K562 (cell line): ENCODE measurements around the gene LSM4. TPM values are rescaled to one million over a fixed set of nuclear protein-coding genes. Genes with fewer than 3 reads are reported as not detected.

Experiments
- GTF2F1 ChIP-seq: IDR thresholded peaks from 2 replicates; pipeline ENCODE4 v1.6.1; 2011; ENCODE audit warnings: low read depth, low read length, improper control_type of control experiment
- NELFE ChIP-seq: IDR thresholded peaks from 2 replicates; pipeline ENCODE4 v1.6.1; 2011; ENCODE audit warnings: mild to moderate bottlenecking; ENCODE audit not compliant: insufficient read depth, insufficient read length
- NONO ChIP-seq, 2 experiments: fragments of 200-400 bp in 1 of 2; fragments of 450-650 bp in 1 of 2; formaldehyde crosslinking in 1 of 2; IDR thresholded peaks; 2 replicates each; pipeline ENCODE4 v1.6.1; 2017; ENCODE audit warnings: low read depth in 2 of 2, mild to moderate bottlenecking in 2 of 2, moderate library complexity in 2 of 2, low read length in 1 of 2
- PHF8 ChIP-seq: fragments of 200-600 bp; sonication (generic); IDR thresholded peaks from 2 replicates; pipeline ENCODE4 v1.6.1; 2012; ENCODE audit warnings: mixed run types, mild to moderate bottlenecking, inconsistent platforms, low read length, moderate library complexity, borderline replicate concordance
- RBM14 ChIP-seq: fragments of 200-400 bp; formaldehyde crosslinking; IDR thresholded peaks from 2 replicates; pipeline ENCODE4 v1.6.1; 2018; ENCODE audit warnings: low read depth, mild to moderate bottlenecking, low read length, moderate library complexity, borderline replicate concordance; ENCODE audit not compliant: insufficient read depth
- RBM15 ChIP-seq: fragments of 200-400 bp; formaldehyde crosslinking; IDR thresholded peaks from 2 replicates; pipeline ENCODE4 v1.6.1; 2018; ENCODE audit warnings: mild to moderate bottlenecking, low read length, moderate library complexity; ENCODE audit not compliant: insufficient read depth
- RNF2 ChIP-seq: sonication (generic); IDR thresholded peaks from 2 replicates; pipeline ENCODE4 v1.6.1; 2016
- SIN3B ChIP-seq: fragments of 450-650 bp; IDR thresholded peaks from 2 replicates; pipeline ENCODE4 v1.6.1; 2017; ENCODE audit warnings: low read depth, mild to moderate bottlenecking, moderate library complexity
- SIRT6 ChIP-seq: IDR thresholded peaks from one replicate; pipeline ENCODE4 v1.6.1; 2012; ENCODE audit warnings: low read depth, mild to moderate bottlenecking, control low read depth, inconsistent platforms, low read length, moderate library complexity
- SMAD1 ChIP-seq: fragments of 150-350 bp; IDR thresholded peaks from 2 replicates; pipeline ENCODE4 v1.6.1; 2014; ENCODE audit warnings: low read length, low read depth; ENCODE audit not compliant: partially characterized antibody
- TAF1 ChIP-seq: IDR thresholded peaks from 2 replicates; pipeline ENCODE4 v1.6.1; 2011; ENCODE audit warnings: mild to moderate bottlenecking, low read length, moderate library complexity; ENCODE audit not compliant: insufficient read depth, control insufficient read depth, severe bottlenecking; ENCODE audit errors: extremely low read depth
- TEAD2 ChIP-seq: fragments of 450-650 bp; IDR thresholded peaks from 2 replicates; pipeline ENCODE4 v1.6.1; 2016; ENCODE audit warnings: missing genetic modification characterization, control low read depth, missing compliant biosample characterization
- TGIF2 ChIP-seq: sonication (generic); formaldehyde crosslinking; IDR thresholded peaks from 2 replicates; pipeline ENCODE4 v1.8.1; 2022; ENCODE audit warnings: mild to moderate bottlenecking, missing genetic modification reagents, moderate library complexity
- ZFPM2 ChIP-seq: fragments of 250-450 bp; sonication (Bioruptor Pico); IDR thresholded peaks from 2 replicates; pipeline ENCODE4 v1.5.1; 2022; ENCODE audit warnings: mild to moderate bottlenecking
- ZNF121 ChIP-seq: sonication (generic); formaldehyde crosslinking; conservative IDR thresholded peaks from 2 replicates; pipeline ENCODE4 v1.8.0; 2022; ENCODE audit warnings: missing genetic modification reagents
- ZNF175 ChIP-seq: fragments of 200-800 bp; sonication (Bioruptor generic); IDR thresholded peaks from 2 replicates; pipeline ENCODE4 v1.6.1; 2016; ENCODE audit warnings: low read depth, mild to moderate bottlenecking, missing genetic modification characterization, missing compliant biosample characterization
- ZNF197 ChIP-seq: fragments of 200-800 bp; sonication (Bioruptor generic); IDR thresholded peaks from 2 replicates; pipeline ENCODE4 v1.6.1; 2016; ENCODE audit warnings: low read depth, missing genetic modification characterization, missing compliant biosample characterization
- polyA plus RNA-seq, 8 experiments: library from polyadenylated mRNA; depleted of rRNA in 4 of 8; stranded (reverse) in 5 of 8; unstranded in 3 of 8; fragments of >200 nt; fragmentation: Nextera tagmentation in 2 of 8; fragmentation: Illumina TruSeq in 1 of 8; extraction: Ambion mirVana in 2 of 8; extraction: Trizol in 1 of 8; gene quantifications; 2 replicates each; pipeline versions ENCODE4 v1.2.1 to v1.2.3, GENCODE V29; 2011 to 2014; ENCODE audit warnings: inconsistent platforms in 1 of 8, missing spikeins in 1 of 8
- total RNA-seq, 7 experiments: library from RNA; depleted of rRNA in 6 of 7; stranded (reverse); fragments of >200 nt in 6 of 7; fragmentation: Illumina TruSeq in 2 of 7; extraction: Trizol in 2 of 7; gene quantifications; 2 replicates each; pipeline versions ENCODE4 v1.2.1 to v1.2.3, GENCODE V29; 2011 to 2021; ENCODE audit warnings: low replicate concordance in 1 of 7
- TF ChIP-seq, protein P1 (sequence below), 2 experiments: IDR thresholded peaks in 1 of 2; conservative IDR thresholded peaks in 1 of 2; 2 replicates each; pipeline ENCODE4 v1.6.1; 2016; ENCODE audit warnings: low read depth in 2 of 2, mild to moderate bottlenecking in 1 of 2, missing compliant biosample characterization in 1 of 2, missing genetic modification characterization in 1 of 2, moderate library complexity in 1 of 2
- TF ChIP-seq, protein P2 (sequence below): conservative IDR thresholded peaks from 2 replicates; pipeline ENCODE4 v1.6.1; 2011; ENCODE audit warnings: low read depth, mild to moderate bottlenecking, low read length; ENCODE audit not compliant: control insufficient read depth
- TF ChIP-seq, protein P3 (sequence below), 2 experiments: fragments of 450-650 bp; IDR thresholded peaks; 2 replicates each; pipeline ENCODE4 v1.6.1; 2016

LSM4 gene
- total and polyA plus RNA-seq, 9 of the 15 experiments (the other 6 are each of a cell fraction or from before 2014, with no cell fraction given): 11.9 to 763 (median 202) TPM

DNA sequence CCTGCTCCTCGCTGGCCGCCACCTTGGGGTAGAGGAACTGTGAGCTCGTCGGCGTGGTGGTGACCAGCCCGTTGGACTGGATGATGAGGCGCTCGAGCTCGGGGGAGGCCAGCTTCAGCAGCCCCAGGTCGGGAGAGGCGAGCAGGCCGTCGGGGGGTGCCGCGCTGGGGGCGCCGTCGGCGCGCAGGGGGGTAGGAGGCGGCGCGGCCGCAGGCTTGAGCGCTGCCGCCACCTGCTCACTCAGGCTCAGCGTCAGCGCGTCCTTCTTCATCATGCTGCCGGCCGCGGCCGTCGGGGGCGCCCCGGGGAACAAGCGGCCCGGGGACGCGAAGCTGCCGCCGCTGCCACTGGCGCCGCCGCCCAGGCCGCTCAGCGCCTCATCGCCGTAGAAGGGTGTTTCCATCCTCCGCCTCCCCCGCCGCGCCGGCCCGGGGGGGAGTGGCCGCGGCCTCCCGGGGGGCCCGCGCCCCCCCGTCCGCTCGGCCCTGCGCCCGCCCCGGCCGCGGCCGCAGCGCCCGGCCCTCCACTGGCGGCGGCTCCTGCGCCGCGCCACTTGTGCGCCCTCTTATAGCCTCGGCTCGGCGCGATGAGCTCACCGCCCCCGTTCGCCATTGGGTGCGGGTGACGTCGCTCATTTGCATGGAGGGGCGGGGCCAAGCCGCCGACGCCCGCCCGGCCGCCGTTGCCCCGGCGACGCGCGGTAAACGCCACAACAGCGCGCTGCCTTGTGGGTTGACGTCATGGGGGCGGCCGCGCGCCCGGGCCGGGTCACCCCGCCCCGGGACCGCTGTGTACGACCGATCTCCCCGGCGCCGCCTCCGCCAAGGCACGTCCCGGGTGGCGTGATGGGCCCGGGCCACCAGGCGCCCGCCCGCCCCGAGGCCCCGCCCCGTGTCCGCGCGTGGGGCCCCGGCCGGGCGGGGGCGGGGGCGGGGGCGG is 41.5 kb downstream of the LSM4 start, which contains the start of gene JUND (continued):
- TF ChIP-seq, protein P1, sequence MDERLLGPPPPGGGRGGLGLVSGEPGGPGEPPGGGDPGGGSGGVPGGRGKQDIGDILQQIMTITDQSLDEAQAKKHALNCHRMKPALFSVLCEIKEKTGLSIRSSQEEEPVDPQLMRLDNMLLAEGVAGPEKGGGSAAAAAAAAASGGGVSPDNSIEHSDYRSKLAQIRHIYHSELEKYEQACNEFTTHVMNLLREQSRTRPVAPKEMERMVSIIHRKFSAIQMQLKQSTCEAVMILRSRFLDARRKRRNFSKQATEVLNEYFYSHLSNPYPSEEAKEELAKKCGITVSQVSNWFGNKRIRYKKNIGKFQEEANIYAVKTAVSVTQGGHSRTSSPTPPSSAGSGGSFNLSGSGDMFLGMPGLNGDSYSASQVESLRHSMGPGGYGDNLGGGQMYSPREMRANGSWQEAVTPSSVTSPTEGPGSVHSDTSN (CRISPR knock-in tag; IDR thresholded peaks at IDR 0.05; ENCODE audit: low read depth): no peak
- TF ChIP-seq, protein P1 (tag; conservative IDR thresholded peaks at IDR 0.05; ENCODE audit: low read depth): no peak
- TF ChIP-seq ZNF197 (0 out of 2 replicates have a peak, but pooled peaks have one; percentile 34), GTF2F1 (peak; percentile 95), SIN3B (0 out of 2 replicates have a peak, but pooled peaks have one; percentile 12), NONO (IDR thresholded peaks at IDR 0.05; ENCODE audit: low read depth in 2 of 2, low read length in 1 of 2) (peak in 1 of 2 experiments; percentile 98; a peak in 3 of 4 replicates), NELFE (peak; percentile 49), RBM15 (0 out of 2 replicates have a peak, but pooled peaks have one; percentile 40), RNF2 (peak; percentile 60; the same call in 1 of the 2 replicates), TGIF2 (0 out of 2 replicates have a peak, but pooled peaks have one; percentile 53), TEAD2 (tag) (no peak), ZFPM2 (CRISPR knock-in tag) (no peak), ZNF175 (peak; percentile 96), SMAD1 (peak; percentile 95), TAF1 (peak; percentile 94), ZNF121 (CRISPR knock-in tag) (0 out of 2 replicates have a peak, but pooled peaks have one; percentile 18), RBM14 (peak; percentile 71; the same call in 1 of the 2 replicates), PHF8 (peak; percentile 48; the same call in 1 of the 2 replicates), SIRT6 (no peak)
- TF ChIP-seq, protein P2, sequence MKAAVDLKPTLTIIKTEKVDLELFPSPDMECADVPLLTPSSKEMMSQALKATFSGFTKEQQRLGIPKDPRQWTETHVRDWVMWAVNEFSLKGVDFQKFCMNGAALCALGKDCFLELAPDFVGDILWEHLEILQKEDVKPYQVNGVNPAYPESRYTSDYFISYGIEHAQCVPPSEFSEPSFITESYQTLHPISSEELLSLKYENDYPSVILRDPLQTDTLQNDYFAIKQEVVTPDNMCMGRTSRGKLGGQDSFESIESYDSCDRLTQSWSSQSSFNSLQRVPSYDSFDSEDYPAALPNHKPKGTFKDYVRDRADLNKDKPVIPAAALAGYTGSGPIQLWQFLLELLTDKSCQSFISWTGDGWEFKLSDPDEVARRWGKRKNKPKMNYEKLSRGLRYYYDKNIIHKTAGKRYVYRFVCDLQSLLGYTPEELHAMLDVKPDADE: peak; percentile 89
- TF ChIP-seq, protein P3, sequence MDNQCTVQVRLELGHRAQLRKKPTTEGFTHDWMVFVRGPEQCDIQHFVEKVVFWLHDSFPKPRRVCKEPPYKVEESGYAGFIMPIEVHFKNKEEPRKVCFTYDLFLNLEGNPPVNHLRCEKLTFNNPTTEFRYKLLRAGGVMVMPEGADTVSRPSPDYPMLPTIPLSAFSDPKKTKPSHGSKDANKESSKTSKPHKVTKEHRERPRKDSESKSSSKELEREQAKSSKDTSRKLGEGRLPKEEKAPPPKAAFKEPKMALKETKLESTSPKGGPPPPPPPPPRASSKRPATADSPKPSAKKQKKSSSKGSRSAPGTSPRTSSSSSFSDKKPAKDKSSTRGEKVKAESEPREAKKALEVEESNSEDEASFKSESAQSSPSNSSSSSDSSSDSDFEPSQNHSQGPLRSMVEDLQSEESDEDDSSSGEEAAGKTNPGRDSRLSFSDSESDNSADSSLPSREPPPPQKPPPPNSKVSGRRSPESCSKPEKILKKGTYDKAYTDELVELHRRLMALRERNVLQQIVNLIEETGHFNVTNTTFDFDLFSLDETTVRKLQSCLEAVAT (IDR thresholded peaks at IDR 0.05): peak; percentile 76 to 78; a peak in 3 of 4 replicates
